HG03521 (cell line): ENCODE results near the gene CLTCL1.

Source experiments
- ATAC-seq: cut with Tn5 transposase; IDR thresholded peaks from one replicate; pipeline ENCODE4 v1.9.1; 2021; ENCODE audit warnings: mild to moderate bottlenecking, moderate library complexity; ENCODE audit not compliant: unreplicated experiment

CLTCL1 gene

GRCh38 chr22:19197997-19198865 is 93.3 kb downstream of the CLTCL1 start:
- no peak for ATAC-seq

- ATAC-seq = no peak
Measured at GRCh38 chr22:19196841-19197612, 94.5 kb downstream of the CLTCL1 start.

- no peak for ATAC-seq
Measured at GRCh38 chr22:19195796-19196731, 95.5 kb downstream of the CLTCL1 start.

GRCh38 chr22:19194766-19195536 is 96.6 kb downstream of the CLTCL1 start:
- ATAC-seq = no peak

- ATAC-seq = no peak
Measured at GRCh38 chr22:19193879-19194278, 97.6 kb downstream of the CLTCL1 start.

- ATAC-seq = no peak
Measured at GRCh38 chr22:19187716-19188563, 103.6 kb downstream of the CLTCL1 start.

- no peak for ATAC-seq
Measured at GRCh38 chr22:19184276-19184997, 107.1 kb downstream of the CLTCL1 start.

GRCh38 chr22:19183216-19183615 is 108.3 kb downstream of the CLTCL1 start:
- no peak for ATAC-seq

GRCh38 chr22:19182472-19183157 is 108.9 kb downstream of the CLTCL1 start:
- no peak for ATAC-seq

GRCh38 chr22:19181786-19182471 is 109.6 kb downstream of the CLTCL1 start:
- no peak for ATAC-seq

- ATAC-seq = no peak
Measured at GRCh38 chr22:19180740-19181410, 110.6 kb downstream of the CLTCL1 start.

GRCh38 chr22:19180234-19180633 is 111.3 kb downstream of the CLTCL1 start:
- no peak for ATAC-seq

GRCh38 chr22:19179497-19180048 is 111.9 kb downstream of the CLTCL1 start:
- ATAC-seq = no peak

GRCh38 chr22:19178657-19179496 is 112.6 kb downstream of the CLTCL1 start, which contains the start of gene SLC25A1:
TSS of gene SLC25A1 (minus strand) at chr22:19178736. CDS start at chr22:19178673, 63 bp downstream.
- peak; percentile 68 for ATAC-seq

- peak; percentile 37 for ATAC-seq
Measured at GRCh38 chr22:19178065-19178656, 113.4 kb downstream of the CLTCL1 start.
